GM12864 (cell line): ENCODE results near the gene UGGT1.

Experiments used
- DNase-seq: peaks from one replicate; pipeline ENCODE4 v3.0.0-alpha.2; 2011; ENCODE audit warnings: low read depth
- H3K4me3 ChIP-seq: 2 replicates; pipeline ENCODE4 v1.5.1; 2011; ENCODE audit warnings: mild to moderate bottlenecking, low read depth, low read length, control low read depth
- CTCF ChIP-seq: IDR thresholded peaks from 2 replicates; pipeline ENCODE4 v1.5.1; 2011; ENCODE audit warnings: low read depth, mild to moderate bottlenecking, moderate library complexity, low read length, control low read depth, inconsistent platforms; ENCODE audit errors: missing control alignments

UGGT1 gene

GRCh38 chr2:128237911-128238697 is 147.1 kb downstream of the UGGT1 start:
- no peak for DNase-seq
- H3K4me3 ChIP-seq, result no peak overlapping the region
- TF ChIP-seq CTCF, result no peak

GRCh38 chr2:128241896-128242295 is 150.9 kb downstream of the UGGT1 start:
- no peak overlapping the region for H3K4me3 ChIP-seq
- no peak for DNase-seq
- no peak for TF ChIP-seq CTCF
